SU-DHL-6 (cell line): ENCODE results near the gene FSTL4.

ENCODE experiments used
- H2AFZ ChIP-seq: fragments of 200-600 bp; sonication (generic); 2 replicates; pipeline ENCODE4 v1.6.1; 2014; ENCODE audit warnings: low read depth, mild to moderate bottlenecking, moderate library complexity, mixed read lengths, antibody characterized with exemption, low read length; ENCODE audit not compliant: severe bottlenecking
- H3F3A ChIP-seq: fragments of 200-600 bp; shearing (Covaris generic); 2 replicates; pipeline ENCODE4 v1.6.0; 2016; ENCODE audit warnings: antibody characterized with exemption, mild to moderate bottlenecking; ENCODE audit not compliant: insufficient read depth
- H3K27ac ChIP-seq: fragments of 200-600 bp; sonication (generic); 2 replicates; pipeline ENCODE4 v1.5.1; 2016; ENCODE audit warnings: low read depth, mild to moderate bottlenecking, low read length, moderate library complexity, mixed read lengths
- H3K27me3 ChIP-seq: fragments of 200-600 bp; sonication (generic), shearing (Covaris generic); 2 replicates; pipeline ENCODE4 v1.6.0; 2014; ENCODE audit warnings: mild to moderate bottlenecking, low read length
- H3K36me3 ChIP-seq: fragments of 200-600 bp; sonication (generic); 2 replicates; pipeline ENCODE4 v1.6.1; 2014; ENCODE audit warnings: mild to moderate bottlenecking, low read length, mixed read lengths
- H3K4me2 ChIP-seq: fragments of 300-600, 200-600 bp; shearing (Covaris generic), sonication (generic); 2 replicates; pipeline ENCODE4 v1.6.0; 2014; ENCODE audit warnings: low read length, low read depth, mild to moderate bottlenecking; ENCODE audit not compliant: poor library complexity, severe bottlenecking
- H3K4me3 ChIP-seq: fragments of 200-600 bp; sonication (generic); 2 replicates; pipeline ENCODE4 v1.5.1; 2014; ENCODE audit warnings: antibody characterized with exemption, low read length, mild to moderate bottlenecking, mixed read lengths; ENCODE audit not compliant: insufficient read depth, poor library complexity, severe bottlenecking
- H3K79me2 ChIP-seq: fragments of 200-600 bp; sonication (generic); 2 replicates; pipeline ENCODE4 v1.6.1; 2014; ENCODE audit warnings: mild to moderate bottlenecking, low read length, moderate library complexity; ENCODE audit not compliant: insufficient read depth
- H3K9ac ChIP-seq: fragments of 200-600 bp; sonication (generic); 2 replicates; pipeline ENCODE4 v1.7.0; 2014; ENCODE audit warnings: mild to moderate bottlenecking, low read length
- H3K9me2 ChIP-seq: fragments of 200-600 bp; sonication (generic); replicated peaks from 2 replicates; pipeline ENCODE4 v1.6.1; 2014; ENCODE audit warnings: low read length; ENCODE audit not compliant: insufficient read depth
- H3K9me3 ChIP-seq: fragments of 200-600 bp; sonication (generic); 2 replicates; pipeline ENCODE4 v1.6.1; 2014; ENCODE audit warnings: low read length, mixed read lengths; ENCODE audit not compliant: insufficient read depth
- H4K20me1 ChIP-seq: fragments of 200-600 bp; sonication (generic); 2 replicates; pipeline ENCODE4 v1.6.1; 2014; ENCODE audit warnings: low read depth, mild to moderate bottlenecking, antibody characterized with exemption, low read length, moderate library complexity, mixed read lengths
- CTCF ChIP-seq: fragments of 200-600 bp; sonication (generic); IDR thresholded peaks from one replicate; pipeline ENCODE4 v1.5.1; 2017; ENCODE audit warnings: antibody characterized with exemption, mild to moderate bottlenecking, low read length, moderate library complexity; ENCODE audit not compliant: insufficient read depth, poor library complexity, severe bottlenecking
- EZH2phosphoT487 ChIP-seq: fragments of 200-600 bp; sonication (generic), shearing (Covaris generic); conservative IDR thresholded peaks from 2 replicates; pipeline ENCODE4 v1.6.1; 2018; ENCODE audit warnings: mild to moderate bottlenecking, antibody characterized with exemption, low read length, moderate library complexity, mixed read lengths

FSTL4 gene

DNA sequence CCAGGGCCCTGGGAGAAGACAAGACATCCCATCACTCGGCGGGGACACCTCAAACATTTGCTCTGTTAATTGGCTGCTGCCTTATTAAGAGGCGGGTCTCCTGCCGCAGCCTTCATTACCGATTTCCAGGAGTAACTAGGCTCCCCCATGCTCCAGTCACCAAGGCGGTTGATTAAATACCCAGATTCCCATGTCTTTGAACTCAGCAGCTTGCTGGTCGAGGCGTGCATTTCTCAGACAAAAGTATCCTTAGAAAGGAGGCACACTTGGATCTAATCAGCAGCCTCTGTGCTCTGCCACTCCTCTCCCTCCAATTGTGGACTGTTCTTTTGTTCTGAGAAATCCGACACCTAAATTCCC, 228.8 kb downstream of the FSTL4 start:
- no peak overlapping the region for H3K27ac ChIP-seq
- TF ChIP-seq EZH2phosphoT487 (no peak), CTCF (no peak)
- H3K4me3 ChIP-seq, result no peak overlapping the region
- no peaks in the 10 kb centered on the region for H3F3A ChIP-seq
- no peak overlapping the region for H2AFZ ChIP-seq
- no peaks in the 10 kb centered on the region for H3K9me2 ChIP-seq
- no peak overlapping the region for H3K4me2 ChIP-seq
- no peaks in the 10 kb centered on the region for H3K27me3 ChIP-seq
- no peaks in the 10 kb centered on the region for H3K79me2 ChIP-seq
- H4K20me1 ChIP-seq, result no peaks in the 10 kb centered on the region
- H3K9me3 ChIP-seq, result no peaks in the 10 kb centered on the region
- H3K9ac ChIP-seq, result no peak overlapping the region
- no peaks in the 10 kb centered on the region for H3K36me3 ChIP-seq

GRCh38 chr5:133382661-133383579, 229.4 kb downstream of the FSTL4 start:
- H3K27ac ChIP-seq, result no peak overlapping the region
- no peaks in the 10 kb centered on the region for H3F3A ChIP-seq
- H3K4me3 ChIP-seq, result no peak overlapping the region

GRCh38 chr5:133381571-133382365, 230.6 kb downstream of the FSTL4 start:
- no peak for TF ChIP-seq EZH2phosphoT487
- Histone ChIP-seq H3K4me2 (no peak overlapping the region), H3K27me3 (no peaks in the 10 kb centered on the region), H3K9ac (no peak overlapping the region), H3K9me2 (no peaks in the 10 kb centered on the region), H4K20me1 (no peaks in the 10 kb centered on the region), H3K9me3 (peaks cover 13% of the 10 kb centered on the region; the same call in 1 of the 2 replicates), H3K27ac (no peak overlapping the region), H3K79me2 (no peaks in the 10 kb centered on the region), H2AFZ (no peak overlapping the region), H3F3A (no peaks in the 10 kb centered on the region), H3K4me3 (no peak overlapping the region), H3K36me3 (no peaks in the 10 kb centered on the region; the same call in 1 of the 2 replicates)

More at GRCh38 chr5:133382661-133383579, 229.4 kb downstream of the FSTL4 start:
- H3K9me2 ChIP-seq, result no peaks in the 10 kb centered on the region
- no peak overlapping the region for H3K9ac ChIP-seq
- no peaks in the 10 kb centered on the region for H3K79me2 ChIP-seq
- 0 out of 2 replicates have a peak, but pooled peaks cover 2% of the 10 kb centered on the region for H3K9me3 ChIP-seq
- H4K20me1 ChIP-seq, result no peaks in the 10 kb centered on the region
- no peaks in the 10 kb centered on the region for H3K36me3 ChIP-seq
- TF ChIP-seq CTCF (no peak), EZH2phosphoT487 (no peak)
- no peaks in the 10 kb centered on the region for H3K27me3 ChIP-seq
- no peak overlapping the region for H2AFZ ChIP-seq
- no peak overlapping the region for H3K4me2 ChIP-seq
